DND-41 (cell line): ENCODE measurements around the gene RPL21.

ENCODE experiments used
- EZH2 ChIP-seq: IDR thresholded peaks from 3 replicates; pipeline ENCODE4 v1.6.1; 2012; ENCODE audit warnings: borderline replicate concordance, low read depth, mild to moderate bottlenecking, moderate library complexity, low read length, inconsistent platforms; ENCODE audit not compliant: severe bottlenecking
- TF ChIP-seq, protein P1 (sequence below): IDR thresholded peaks from 2 replicates; pipeline ENCODE4 v1.5.1; 2012; ENCODE audit warnings: borderline replicate concordance, low read length, moderate library complexity, mild to moderate bottlenecking; ENCODE audit not compliant: poor library complexity, severe bottlenecking; ENCODE audit errors: extremely low read depth

DNA sequence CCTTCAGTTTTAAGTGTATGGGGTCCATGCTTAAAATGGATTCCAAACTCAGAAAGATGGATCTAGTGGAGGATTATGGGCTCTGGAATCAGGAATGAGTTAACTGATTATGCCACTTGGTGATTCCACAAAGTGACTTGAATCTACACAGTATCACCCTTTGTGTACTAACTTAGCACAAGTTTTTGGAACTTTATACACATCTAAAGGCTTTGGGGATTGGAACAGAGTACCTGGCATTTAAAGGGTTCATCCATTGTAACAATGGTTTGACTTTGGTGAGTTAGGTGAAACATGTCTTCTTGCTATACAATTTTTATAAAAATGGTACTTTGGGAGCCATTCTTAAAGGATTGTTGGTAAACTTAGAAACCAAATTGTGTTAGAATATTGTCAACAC, 1.1 kb downstream of the RPL21 start:
- TF ChIP-seq, protein P1, sequence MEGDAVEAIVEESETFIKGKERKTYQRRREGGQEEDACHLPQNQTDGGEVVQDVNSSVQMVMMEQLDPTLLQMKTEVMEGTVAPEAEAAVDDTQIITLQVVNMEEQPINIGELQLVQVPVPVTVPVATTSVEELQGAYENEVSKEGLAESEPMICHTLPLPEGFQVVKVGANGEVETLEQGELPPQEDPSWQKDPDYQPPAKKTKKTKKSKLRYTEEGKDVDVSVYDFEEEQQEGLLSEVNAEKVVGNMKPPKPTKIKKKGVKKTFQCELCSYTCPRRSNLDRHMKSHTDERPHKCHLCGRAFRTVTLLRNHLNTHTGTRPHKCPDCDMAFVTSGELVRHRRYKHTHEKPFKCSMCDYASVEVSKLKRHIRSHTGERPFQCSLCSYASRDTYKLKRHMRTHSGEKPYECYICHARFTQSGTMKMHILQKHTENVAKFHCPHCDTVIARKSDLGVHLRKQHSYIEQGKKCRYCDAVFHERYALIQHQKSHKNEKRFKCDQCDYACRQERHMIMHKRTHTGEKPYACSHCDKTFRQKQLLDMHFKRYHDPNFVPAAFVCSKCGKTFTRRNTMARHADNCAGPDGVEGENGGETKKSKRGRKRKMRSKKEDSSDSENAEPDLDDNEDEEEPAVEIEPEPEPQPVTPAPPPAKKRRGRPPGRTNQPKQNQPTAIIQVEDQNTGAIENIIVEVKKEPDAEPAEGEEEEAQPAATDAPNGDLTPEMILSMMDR, result no peak
- TF ChIP-seq EZH2, result no peak
